ENCODE measurements around the gene PLXNC1.
A peak's percentile ranks its signal among the peaks of the same experiment; 100 is the strongest.
"Not testable (repeated sequence)": the region's sequence is repeated elsewhere in the genome, so short reads cannot be mapped to it uniquely, and the experiment has no call there.

PLXNC1 gene

DNA sequence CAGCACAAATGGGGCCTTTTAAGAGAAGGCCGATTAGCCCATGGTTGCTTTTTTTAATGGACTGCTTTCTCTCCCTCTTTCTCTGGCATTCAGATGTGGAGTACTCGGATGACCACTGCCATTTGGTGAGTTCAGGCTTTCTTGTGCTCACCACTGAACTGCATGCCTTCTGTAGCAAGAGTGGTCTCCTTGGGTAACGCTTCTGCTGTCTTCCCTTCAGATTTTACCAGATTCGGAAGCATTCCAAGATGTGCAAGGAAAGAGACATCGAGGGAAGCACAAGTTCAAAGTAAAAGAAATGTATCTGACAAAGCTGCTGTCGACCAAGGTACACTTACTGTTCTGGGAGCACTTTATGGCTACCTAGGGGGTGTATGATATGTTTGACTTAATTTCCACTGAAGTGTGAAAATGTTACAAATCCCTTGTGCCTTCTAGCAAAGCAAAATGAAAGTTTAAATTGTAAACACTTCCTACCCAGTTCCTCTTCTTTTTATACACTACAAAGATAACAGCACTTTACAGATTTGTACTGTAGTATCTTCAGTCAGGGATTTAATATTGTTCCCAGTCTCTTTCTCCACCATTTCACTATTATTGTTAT lies 148.8 kb downstream of the PLXNC1 start:
- no peak for DNase-seq (ENCODE audit: low read depth in 2 of 2)

DNA sequence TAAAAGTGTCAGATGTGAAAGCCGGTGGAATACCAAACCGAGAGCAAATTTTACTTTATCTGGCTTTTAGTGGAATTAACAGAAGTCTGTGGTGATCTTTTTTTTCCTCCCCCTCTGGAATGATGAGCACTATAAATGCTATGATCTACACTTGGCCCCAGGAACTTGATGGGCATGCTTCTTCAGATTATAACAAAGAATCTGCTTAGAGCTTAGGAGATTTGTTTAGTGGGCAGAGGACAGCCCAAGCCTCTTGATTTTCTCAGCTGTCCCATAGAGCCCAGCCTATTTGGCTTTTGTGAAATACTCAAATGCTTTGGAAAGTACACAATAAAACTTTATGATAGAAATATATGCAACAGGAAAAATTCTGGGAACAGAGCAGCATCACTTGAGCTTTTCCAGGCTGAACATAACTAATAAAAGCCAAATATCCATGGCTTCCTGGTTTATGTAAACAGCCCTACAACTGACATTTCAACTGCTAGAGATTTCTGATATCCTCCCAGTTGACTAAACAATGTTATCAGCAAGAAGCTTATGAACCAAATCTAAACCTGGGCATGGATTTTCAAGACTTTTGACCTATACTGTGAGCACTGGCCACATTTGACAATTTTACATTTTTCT lies 149.6 kb downstream of the PLXNC1 start:
- no peak for DNase-seq (ENCODE audit: low read depth in 2 of 2)

DNA sequence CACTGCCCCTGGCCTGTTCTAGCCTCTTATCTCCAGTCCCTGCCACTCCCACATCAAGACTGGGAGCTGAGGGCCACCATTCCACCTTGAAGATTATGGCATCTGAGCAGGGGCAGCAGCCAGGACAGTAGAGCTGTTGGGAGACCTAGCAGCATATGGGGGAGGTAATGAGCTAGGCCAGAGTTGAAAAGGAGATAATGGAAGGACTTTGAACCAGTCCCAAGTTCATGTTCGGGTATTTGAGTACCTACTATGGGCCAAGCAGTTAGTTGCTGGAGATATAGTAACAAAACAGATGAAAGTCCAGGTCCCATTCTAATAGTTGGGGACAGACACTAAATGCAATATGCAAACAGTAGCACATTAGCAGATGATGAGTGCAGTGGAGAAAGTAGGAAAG lies 151.5 kb downstream of the PLXNC1 start:
- DNase-seq (ENCODE audit: low read depth in 2 of 2), result no peak

DNA sequence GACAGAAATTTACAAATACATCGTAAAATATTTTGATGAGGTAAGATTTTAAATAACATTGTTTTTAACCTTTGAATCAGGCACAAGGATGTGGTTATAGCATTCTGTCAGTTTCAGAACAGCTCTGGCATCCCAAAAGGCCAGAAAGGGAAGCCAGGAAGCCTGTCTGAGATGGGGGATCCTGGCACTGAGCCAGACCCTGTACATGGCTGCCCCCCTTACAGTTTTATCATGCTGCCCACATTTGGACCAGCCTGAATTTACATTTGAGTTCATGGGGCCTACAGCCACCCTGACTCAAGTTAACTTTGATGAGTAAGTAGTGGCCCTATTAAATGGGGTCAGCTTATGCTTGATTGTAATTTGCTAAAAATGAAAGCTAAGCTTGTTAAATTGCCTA lies 155.6 kb downstream of the PLXNC1 start:
- no peak for DNase-seq (ENCODE audit: low read depth in 2 of 2)

DNA sequence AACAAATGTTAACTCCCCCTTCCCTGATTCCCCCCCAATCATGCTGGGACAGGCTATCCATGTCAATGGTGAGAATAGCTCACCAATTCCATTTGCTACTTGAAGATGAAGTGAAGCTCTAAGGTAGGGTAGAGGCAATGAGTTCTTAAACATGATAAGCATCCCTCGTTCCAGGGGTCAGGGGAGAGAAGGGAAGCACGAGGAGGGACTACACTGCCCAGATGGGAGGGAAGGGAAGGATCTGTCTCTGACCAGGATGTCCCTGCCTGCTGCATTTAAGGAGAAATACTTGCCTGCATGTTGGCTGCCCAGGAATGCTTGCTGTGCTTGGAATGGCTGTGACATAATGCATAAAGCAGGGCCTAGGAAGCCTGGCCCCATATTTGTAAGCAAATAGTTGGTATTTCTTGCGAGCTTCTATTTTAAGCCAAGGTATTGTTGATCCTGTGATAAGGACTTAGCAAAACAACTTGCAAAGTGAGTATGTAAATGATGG lies 156.2 kb downstream of the PLXNC1 start:
- peak in 1 of 2 experiments; percentile 41 for DNase-seq (ENCODE audit: low read depth in 2 of 2)

DNA sequence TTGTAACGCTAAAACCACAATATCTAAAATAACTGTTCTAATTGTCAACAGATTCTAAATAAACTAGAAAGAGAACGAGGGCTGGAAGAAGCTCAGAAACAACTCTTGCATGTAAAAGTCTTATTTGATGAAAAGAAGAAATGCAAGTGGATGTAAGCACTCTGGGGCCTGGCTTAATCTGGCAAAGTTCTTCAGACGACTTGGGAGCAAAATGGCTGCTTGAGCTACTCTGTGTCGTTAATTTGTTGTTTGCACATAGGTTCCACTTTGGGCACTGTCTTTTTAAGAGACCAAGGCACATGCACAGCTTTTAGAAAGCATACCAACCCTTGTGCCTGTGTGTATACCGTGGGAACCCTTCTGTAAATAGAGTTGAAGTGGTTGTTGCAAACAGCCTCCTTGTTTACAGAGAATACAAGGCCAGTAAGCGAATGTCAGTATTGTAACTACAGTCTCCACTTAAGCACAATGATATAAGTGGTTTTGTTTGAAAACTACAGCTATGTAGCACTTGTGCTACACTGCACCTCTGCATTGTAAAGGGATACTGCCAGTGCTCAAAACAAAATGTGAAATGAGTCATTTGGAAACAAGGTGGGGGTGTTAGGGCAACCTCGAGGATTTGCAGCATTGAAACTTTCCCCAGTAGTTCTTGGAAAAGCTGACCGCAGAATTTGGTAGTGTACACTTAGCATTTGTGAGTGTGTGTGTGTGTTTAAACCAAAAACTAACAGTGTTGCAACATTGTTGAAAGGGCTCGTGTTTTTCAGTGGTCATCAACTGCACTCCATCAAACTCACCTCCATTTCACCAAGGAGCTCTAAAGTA lies 157.0 kb downstream of the PLXNC1 start:
- no peak for DNase-seq (ENCODE audit: low read depth in 2 of 2)

DNA sequence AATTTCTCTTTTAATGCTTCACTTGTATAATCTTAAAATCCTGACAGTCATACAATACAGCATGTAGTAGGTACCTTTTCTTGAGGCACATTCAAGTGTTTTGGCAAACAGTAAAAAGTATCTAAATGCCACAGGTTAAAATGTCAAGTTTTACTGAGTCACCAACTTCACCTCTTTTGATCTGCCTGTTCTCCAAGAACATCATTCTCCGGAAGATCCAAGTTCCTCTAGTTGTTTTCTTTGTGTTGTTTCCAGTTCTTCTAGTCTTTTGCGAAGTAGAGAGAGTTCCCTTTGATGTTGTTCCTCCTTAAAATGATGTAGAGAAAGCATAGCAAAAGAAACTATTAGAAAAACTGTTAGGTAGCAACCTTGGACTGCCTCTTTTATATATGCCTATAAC lies 160.2 kb downstream of the PLXNC1 start:
- DNase-seq (ENCODE audit: low read depth in 2 of 2), result no peak

DNA sequence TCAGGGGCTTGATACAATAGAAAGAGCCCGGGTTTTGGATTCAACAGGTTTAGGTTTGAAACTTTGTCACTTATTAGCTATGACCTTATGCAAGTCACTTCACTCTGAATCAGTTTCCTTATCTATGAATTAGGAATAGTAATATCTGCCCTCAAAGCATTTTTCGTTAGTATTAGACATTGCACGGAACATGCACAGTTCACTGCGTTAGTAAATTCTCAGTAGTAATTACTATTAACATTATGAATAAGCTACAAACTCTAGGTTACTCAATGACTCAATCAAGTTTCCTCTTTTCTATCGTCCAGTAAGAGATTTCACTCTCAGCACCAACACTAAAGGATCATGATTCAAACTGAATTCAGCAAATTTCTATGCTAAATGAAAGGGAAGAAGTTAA lies 161.0 kb downstream of the PLXNC1 start:
- no peak for DNase-seq (ENCODE audit: low read depth in 2 of 2)

DNA sequence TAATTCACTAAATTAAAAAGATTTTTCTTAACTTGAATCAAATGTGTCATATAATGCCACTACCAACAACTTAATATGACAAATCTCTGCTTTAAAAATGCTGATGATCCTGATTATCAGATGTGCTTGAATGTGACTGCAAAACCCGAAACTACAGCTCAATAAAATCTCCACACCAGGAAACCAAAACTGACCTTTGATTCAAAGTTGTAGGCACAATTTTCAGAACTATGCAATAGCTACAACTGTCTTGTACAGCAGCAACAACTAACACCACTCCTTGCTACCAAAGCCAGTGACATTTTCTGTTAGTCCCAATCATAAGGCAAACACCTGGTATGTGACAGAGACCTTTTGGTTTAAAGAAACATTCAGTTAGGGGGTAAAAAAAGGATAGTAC lies 164.0 kb downstream of the PLXNC1 start:
- no peak for DNase-seq (ENCODE audit: low read depth in 2 of 2)

DNA sequence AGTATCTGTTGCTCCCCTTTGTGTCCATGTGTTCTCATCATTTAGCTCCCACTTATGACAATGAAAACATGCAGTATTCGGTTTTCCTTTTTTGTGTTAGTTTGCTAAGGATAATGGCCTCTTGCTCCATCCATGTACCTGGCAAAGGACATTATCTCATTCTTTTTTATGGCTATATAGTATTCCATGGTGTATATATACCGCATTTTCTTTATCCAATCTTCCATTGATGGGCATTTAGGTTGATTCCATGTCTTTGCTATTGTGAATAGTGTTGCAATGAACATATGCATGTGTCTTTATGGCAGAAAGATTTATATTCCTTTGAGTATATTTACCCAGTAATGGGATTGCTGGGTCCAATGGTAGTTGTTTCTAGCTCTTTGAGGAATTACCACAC lies 168.2 kb downstream of the PLXNC1 start:
- DNase-seq (ENCODE audit: low read depth in 2 of 2), result not testable (repeated sequence)

DNA sequence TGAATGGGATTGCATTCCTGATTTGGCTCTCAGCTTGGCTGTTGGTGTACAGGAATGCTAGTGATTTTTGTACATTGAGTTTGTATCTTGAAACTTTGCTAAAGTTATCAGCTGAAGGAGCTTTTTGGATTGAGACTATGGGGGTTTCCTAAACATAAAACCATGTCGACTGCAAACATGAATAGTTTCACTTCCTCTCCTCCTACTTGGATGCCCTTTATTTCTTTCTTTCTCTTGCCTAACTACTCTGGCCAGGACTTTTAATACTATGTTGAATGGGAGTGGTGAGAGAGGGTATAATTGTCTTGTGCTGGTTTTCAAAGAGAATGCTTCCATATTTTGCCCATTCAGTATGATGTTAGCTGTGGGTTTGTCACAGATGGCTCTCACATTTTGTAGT lies 169.8 kb downstream of the PLXNC1 start:
- DNase-seq (ENCODE audit: low read depth in 2 of 2), result no peak

DNA sequence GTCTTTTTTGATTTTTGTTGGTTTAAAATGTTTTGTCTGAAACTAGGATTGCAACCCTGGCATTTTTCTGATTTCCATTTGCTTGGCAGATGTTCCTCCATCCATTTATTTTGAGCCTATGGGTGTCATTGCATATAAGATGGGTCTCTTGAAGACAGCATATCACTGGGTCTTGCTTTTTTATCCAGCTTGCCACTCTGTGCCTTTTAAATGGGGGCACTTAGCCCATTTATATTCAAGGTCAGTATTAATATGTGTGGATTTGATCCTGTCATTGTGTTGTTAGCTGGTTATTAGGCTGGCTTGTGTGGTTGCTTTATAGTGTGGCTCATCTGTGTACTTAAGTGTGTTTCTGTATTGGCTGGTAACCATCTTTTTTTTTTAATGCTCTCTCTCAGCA lies 171.7 kb downstream of the PLXNC1 start:
- DNase-seq (ENCODE audit: low read depth in 2 of 2), result no peak

DNA sequence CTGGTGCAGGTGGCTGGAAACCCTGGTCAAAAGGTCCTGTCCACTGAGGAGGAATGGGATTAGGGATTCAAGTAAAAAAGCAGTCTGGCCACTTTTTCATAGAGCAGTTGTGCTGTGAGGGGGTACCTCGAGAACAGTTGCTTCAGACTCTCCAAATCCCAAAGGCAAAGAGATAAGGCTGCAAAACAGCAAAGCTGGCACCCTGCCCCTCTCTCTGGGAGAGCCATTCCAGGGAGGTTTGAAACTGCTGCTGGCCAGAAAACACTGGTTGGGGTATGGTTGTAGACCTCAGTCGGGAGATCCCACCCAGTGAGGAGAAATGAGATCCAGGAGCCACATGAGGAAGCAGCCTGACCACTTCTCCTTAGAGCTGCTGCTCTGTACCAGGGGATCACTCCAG lies 174.0 kb downstream of the PLXNC1 start:
- DNase-seq (ENCODE audit: low read depth in 2 of 2), result no peak

DNA sequence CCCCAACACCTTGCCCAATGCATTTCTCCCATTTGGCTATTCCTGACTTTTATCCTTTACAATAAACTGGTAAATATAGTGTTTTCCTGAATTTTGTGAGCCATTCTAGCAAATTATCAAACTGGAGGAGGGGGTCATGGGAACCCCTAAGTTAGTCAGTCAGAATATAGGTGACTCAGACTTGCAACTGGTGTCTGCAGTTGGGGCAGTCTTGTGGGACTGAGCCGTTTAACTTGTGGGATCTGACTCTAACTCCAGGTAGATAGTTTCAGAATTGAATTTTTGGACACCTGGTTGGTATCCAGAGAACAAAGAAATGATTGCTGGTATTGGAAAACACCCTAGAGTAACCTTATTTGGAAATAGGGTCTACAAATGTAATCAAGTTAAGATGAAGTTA lies 177.9 kb downstream of the PLXNC1 start:
- no peak for DNase-seq (ENCODE audit: low read depth in 2 of 2)

DNA sequence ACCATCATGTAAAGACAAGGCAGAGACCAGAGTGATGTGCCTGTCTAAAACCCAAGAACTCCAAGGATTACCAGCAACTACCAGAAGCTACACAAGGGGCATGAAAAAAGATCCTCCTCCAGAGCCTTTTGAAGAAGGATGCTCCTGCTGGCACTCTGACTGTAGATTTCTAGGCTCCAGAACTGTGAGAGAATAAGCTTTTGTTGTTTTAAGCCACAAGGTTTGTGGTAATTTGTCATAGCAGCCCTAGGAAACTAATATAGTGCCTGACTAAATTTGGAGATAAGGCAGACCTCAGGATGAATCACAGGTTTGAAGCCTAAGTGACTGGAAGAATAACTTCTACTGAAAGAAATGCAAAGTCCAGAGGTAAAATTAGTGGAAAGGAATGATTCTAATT lies 178.3 kb downstream of the PLXNC1 start:
- DNase-seq (ENCODE audit: low read depth in 2 of 2), result peak in 1 of 2 experiments; percentile 28

DNA sequence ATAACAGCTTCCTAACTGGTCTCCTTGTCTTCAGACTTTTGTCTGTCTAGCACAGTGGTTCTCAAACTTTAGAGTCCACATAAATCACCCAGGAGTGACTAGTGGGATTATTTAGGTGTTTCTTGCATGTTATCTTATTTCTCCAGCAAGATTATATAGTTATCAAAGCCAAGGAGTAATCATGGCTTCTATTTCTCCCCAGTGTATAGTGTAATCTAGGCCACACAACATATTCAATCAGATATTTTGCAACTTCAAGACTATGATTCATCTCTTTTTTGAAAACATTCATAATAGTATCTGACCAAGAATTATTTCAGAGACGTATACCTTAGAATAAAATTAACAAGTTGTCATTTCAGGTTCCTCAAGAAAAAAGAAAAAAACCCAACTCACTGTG lies 179.4 kb downstream of the PLXNC1 start:
- DNase-seq (ENCODE audit: low read depth in 2 of 2), result peak in 1 of 2 experiments; percentile 5

DNA sequence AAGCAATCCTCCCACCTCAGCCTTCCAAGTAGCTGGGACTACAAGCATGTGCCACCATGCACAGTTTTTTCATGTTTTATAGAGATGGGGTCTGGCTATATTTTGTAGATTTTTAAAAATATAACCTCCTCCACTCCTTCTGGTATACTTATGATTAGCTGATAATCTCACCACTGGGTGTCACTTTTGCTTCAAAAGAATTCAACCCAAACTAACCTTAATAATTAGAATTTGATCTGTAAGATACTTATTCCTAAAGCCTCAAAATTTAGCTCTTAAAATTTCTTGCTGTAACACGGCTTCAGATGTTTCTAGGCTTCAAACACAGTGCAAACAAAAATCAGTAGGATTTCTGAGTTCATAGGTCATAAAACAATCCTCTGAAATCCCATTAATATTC lies 181.0 kb downstream of the PLXNC1 start:
- no peak for DNase-seq (ENCODE audit: low read depth in 2 of 2)

DNA sequence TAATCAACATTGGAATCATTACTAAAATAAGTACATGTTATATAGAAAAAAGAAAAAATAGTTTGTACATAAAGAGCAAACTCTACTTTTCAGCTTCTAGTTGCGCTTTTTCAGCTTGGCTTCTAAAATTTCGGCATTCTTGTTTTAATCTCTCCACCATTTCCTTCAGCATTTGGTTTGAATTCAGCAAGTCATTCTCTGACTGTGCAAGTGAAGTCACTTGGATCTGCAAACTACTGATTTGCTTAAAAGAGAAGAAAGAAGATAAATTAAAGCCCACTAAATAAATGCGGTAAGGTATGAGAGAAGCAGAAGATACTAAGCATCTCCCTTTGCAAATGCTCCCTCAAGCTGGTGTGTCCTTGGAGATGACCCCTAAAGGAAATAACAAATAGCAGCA lies 185.0 kb downstream of the PLXNC1 start:
- DNase-seq (ENCODE audit: low read depth in 2 of 2), result no peak

DNA sequence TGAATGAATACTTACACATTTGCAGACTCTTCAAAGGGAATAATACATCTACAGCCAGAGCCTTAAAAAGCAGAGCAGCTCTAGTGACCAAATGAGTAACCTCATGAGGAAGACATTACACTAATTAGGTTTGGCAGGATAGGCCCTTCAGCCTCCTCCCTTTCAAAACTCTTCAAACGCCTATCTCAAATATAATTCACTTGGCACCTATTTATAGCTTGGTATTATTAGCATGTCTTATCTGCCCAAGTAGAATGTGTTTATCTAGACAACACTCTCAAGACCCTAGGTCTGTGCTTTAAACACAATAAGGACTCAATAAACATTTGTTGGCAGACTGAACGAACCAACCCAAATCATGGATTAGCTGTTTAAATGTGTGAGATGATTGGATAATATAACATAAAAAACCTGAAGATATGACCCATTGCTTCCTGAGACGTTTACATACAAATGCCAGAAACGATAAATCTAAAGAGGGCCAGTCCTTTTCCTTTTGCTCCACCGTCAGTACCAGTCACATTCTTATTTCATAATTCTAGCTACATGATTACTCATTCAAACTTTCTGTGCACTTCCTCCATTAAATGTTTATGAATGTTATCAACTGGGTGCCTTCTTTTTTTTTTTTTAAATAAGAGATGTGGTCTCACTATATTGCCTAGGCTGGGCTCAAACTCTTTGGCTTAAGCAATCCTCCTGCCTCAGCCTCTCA lies 188.0 kb downstream of the PLXNC1 start:
- no peak for DNase-seq (ENCODE audit: low read depth in 2 of 2)

DNA sequence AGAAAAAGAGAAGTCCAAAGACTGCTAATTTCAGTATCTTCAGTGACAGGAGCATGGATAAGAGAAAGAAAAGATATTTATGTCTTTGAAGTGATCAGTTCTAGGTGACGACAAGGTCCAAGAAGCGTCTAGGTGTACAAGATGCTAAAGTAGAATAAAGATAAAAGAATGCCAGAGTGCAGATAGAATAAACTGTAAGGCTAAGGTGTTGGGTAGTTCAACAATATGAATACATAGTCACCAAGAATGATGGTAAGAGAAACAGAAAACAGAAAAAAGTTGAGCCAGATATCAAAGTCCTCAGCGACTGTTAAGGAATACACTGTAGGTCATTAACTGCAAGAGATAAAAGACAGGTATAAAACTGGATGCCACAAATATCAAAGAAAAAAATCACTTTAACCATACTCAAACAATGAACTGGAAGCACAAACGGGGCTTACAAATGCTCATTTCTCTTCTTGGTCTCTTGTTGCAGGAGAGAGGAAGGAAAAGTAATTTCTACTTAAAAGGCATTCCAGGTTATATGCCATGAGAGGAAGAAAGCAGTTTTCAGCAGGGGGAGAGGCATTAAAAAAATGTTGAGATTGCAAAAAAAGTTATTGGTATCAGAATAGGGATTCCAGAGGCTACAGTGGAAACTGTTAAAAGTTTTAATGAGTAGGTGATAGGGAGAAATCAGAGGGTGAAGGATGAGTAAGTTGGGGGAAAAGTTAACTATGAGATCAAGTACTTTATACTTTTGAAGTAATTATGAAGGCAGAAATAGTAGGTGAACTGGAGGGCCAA lies 189.8 kb downstream of the PLXNC1 start:
- DNase-seq (ENCODE audit: low read depth in 2 of 2), result no peak

DNA sequence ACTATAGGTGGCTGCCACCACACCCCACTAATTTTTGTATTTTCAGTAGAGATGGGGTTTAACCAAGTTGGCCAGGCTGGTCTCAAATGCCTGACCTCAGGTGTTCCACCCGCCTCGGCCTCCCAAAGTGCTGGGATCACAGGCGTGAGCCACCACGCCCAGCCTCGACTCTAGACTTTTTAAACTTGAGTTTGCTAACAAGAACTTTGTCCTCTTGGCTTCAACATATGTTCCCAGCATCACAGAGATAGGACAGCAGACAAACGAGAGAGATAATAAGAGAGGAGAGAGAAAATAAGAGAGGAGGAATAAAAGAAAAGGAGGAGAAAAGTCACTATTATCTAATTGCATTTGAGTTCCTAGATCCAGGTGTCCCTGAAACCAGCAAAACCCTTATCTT lies 192.2 kb downstream of the PLXNC1 start:
- no peak for DNase-seq (ENCODE audit: low read depth in 2 of 2)

Data from fibroblast of skin of left quadriceps (primary cell).